ENCODE measurements around the gene SERPINA1.
"Not testable (repeated sequence)": the region's sequence is repeated elsewhere in the genome, so short reads cannot be mapped to it uniquely, and the experiment has no call there.

The SERPINA1 gene

GRCh38 chr14:94375552-94376107, 12.8 kb downstream of the SERPINA1 start:
- TF ChIP-seq, protein P1, sequence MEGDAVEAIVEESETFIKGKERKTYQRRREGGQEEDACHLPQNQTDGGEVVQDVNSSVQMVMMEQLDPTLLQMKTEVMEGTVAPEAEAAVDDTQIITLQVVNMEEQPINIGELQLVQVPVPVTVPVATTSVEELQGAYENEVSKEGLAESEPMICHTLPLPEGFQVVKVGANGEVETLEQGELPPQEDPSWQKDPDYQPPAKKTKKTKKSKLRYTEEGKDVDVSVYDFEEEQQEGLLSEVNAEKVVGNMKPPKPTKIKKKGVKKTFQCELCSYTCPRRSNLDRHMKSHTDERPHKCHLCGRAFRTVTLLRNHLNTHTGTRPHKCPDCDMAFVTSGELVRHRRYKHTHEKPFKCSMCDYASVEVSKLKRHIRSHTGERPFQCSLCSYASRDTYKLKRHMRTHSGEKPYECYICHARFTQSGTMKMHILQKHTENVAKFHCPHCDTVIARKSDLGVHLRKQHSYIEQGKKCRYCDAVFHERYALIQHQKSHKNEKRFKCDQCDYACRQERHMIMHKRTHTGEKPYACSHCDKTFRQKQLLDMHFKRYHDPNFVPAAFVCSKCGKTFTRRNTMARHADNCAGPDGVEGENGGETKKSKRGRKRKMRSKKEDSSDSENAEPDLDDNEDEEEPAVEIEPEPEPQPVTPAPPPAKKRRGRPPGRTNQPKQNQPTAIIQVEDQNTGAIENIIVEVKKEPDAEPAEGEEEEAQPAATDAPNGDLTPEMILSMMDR (conservative IDR thresholded peaks at IDR 0.05; ENCODE audit: low read depth, low read length) = no peak
- no peak overlapping the region for H3K4me3 ChIP-seq (ENCODE audit: low read length)
- no peak for DNase-seq (ENCODE audit: low read depth)

GRCh38 chr14:94374749-94375260, 13.6 kb downstream of the SERPINA1 start:
- DNase-seq (ENCODE audit: low read depth) = no peak
- TF ChIP-seq, protein P1 (conservative IDR thresholded peaks at IDR 0.05; ENCODE audit: low read depth, low read length) = no peak
- no peak overlapping the region for H3K4me3 ChIP-seq (ENCODE audit: low read length)

DNA sequence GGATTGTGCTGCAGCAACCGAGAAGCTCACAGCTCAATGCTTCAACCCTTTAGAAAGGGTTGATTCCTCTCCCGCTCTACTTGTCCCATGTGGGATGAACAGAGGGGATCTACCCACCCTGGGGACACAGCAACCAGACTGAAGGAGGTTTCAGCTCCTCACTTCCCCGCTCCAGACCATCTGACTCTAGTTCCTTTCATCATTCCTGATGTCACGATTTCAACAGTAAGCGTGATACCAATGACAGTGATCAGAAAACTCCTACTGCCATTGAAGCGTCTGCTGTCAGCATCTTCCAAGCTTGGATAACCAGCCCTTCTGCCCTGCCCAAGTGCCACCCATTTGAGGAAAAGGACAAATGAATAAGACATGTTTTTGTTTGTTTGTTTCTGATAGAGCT, 14.3 kb downstream of the SERPINA1 start:
- TF ChIP-seq, protein P1 (conservative IDR thresholded peaks at IDR 0.05; ENCODE audit: low read depth, low read length) = no peak
- no peak overlapping the region for H3K4me3 ChIP-seq (ENCODE audit: low read length)
- no peak for DNase-seq (ENCODE audit: low read depth)

DNA sequence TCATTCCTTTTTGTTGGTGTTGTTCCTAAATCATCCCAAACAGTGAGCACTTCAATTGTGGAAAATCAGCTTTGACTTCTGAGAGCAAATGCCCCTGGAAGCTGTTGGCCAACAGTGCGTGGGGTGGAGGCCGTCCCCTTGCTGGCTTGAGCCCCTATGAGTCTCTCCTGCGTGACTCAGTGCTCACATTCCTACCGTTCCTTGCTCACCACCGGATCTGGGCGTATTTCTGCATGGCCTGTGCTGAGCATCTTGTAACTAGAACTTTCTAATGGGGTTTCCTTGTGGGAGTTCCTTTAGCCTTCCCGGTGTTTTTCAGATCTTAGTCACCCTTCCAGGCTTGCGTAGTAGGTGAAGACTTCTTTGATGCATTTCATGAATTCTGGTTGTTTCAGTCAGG, 14.7 kb downstream of the SERPINA1 start:
- TF ChIP-seq, protein P1 (conservative IDR thresholded peaks at IDR 0.05; ENCODE audit: low read depth, low read length) = no peak
- DNase-seq (ENCODE audit: low read depth) = peak; percentile 88
- H3K4me3 ChIP-seq (ENCODE audit: low read length) = no peak overlapping the region

DNA sequence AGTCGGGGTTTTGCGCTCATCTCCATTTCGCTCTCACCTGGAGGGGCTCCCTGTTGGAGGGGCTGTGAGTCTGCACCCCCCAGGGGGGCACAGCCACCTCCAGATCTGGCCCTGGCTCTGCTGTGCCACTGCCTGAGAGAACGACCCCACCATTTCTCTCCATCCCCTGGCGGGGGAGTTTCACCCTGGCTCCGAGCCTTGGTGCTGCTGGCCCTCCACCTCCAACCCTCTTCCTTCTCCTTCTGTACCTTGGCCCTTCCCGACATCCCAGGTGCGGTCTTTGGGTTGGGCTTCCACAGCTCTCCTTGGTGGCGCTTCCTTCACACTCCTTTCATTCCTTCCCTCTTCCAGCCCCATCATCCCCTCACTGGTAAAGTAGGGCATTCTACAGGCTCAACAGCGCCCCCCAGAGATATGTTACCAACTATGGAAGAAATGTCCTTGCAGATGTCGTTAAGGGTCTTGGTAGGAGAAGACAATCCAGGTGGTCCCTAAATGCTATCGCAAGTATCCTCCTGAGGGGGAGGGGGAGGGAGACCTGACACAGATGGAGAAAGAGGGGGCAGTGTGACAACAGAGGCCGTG, 16.3 kb downstream of the SERPINA1 start:
- H3K4me3 ChIP-seq (ENCODE audit: low read length) = no peak overlapping the region
- TF ChIP-seq, protein P1 (conservative IDR thresholded peaks at IDR 0.05; ENCODE audit: low read depth, low read length) = peak; percentile 14
- DNase-seq (ENCODE audit: low read depth) = no peak

DNA sequence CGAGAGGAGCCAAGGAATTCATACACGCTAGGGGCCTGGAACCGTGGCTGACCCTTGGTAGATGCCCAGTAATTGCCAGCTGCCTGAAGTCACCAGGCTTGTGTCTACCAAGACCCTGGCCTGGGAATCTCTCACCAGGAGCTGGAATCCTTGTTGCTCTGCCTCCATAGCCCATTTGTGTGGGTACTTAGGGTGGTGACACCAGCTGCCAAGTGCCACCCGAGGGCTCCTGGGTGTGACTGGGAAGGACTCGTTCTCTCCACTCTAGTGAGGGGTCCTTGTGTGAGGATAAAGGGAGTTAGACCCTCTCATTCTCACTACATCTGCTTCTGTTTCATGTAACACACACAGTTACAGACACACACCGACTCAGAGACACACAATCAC, 17.9 kb downstream of the SERPINA1 start:
- no peak for DNase-seq (ENCODE audit: low read depth)

DNA sequence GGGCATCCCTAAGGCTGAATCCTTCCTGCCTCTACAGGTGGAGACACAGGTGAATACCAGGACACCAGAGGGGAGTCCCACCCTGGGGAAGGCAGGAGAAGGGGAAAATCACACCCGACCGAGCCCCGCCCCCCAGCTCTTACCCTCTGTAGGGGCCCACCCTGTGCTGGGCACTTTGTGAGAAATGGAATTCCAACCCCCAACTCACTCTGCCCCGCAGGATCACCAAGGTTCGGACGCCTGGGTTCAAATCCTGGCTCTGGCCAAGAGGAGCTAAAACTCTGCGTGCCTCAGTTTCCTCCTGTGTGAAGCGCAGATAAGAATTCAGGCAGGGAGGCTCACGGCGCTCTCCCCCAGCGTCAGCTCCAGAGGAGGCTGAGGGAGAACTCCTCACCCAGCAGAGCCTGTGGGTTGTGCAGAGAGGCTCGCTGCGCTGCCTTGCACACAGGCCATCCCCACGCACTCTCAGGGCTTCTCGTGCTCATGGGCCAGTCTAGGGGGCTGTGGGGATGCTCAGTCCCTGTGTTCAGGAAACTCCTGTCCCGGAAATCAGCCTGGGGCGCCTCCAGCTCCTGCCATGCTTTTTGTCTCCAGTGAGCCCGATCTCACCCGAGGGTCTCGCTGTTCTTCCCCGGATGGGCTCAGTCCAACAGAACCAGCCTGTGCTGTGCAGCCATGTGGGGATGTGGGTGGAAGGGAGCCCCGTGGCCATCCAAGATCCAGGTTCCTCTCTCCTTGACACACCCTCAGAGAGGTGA, 18.5 kb downstream of the SERPINA1 start:
- H3K4me3 ChIP-seq (ENCODE audit: low read length); DNase-seq (ENCODE audit: low read depth): not testable (repeated sequence)

More for the DNA sequence above, 17.9 kb downstream of the SERPINA1 start:
- TF ChIP-seq, protein P1 (conservative IDR thresholded peaks at IDR 0.05; ENCODE audit: low read depth, low read length) = no peak
- H3K4me3 ChIP-seq (ENCODE audit: low read length) = no peak overlapping the region
